ENCODE data around the gene PPL. TPM values are rescaled to one million over a fixed set of nuclear protein-coding genes. Genes with fewer than 3 reads are reported as not detected.

PPL gene
- total and polyA plus RNA-seq, 2 of the 13 experiments (the other 11 are each of a cell fraction or from before 2014, with no cell fraction given) = 5.7 to 6.6 TPM

DNA sequence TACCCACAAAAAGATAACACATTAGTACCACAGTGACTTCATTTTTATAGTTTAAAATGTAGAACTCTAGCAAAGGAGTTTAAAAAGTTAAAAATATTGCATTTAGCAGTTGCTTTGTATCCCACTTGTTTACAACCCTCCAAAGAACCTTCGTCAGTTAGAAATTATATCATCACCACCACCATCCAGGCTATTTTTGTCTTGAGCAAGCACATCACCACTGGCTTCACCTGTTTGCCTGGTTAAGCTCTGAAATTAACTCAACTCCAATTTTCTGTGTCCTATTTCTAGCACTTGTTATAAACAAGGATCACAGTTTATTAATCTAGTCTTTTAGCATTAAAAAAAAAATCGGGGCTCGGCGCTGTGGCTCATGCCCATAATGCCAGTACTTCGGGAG, 96.0 kb downstream of the PPL start:
- H3K27me3 ChIP-seq (ENCODE audit: control insufficient read depth in 1 of 2, insufficient read depth in 2 of 2, low read length in 2 of 2) = no peaks in the 10 kb centered on the region
- ChIA-PET POLR2A (no interaction called here), CTCF (ENCODE audit: low intra/inter-chr PET ratio, low total read pairs) (no interaction called here)
- intact Hi-C loops (cut with micrococcal nuclease; ENCODE audit: unreplicated experiment) (no loop called here), in situ Hi-C loops (cut with HindIII; ENCODE audit: extremely low pct_ligation_motif_present, low pct_unique_long_range_greater_than_20kb) (no loop called here)
- no peak for TF ChIP-seq ZNF501 (CRISPR knock-in tag; IDR thresholded peaks at IDR 0.05)
- TF ChIP-seq POLR2AphosphoS5 (IDR thresholded peaks at IDR 0.05; ENCODE audit: low read depth, low read length) = no peak
- no peak for TF ChIP-seq PITX1 (CRISPR knock-in tag; IDR thresholded peaks at IDR 0.05)
- TF ChIP-seq IKZF1 (IDR thresholded peaks at IDR 0.05) = no peak
- TF ChIP-seq JUND (CRISPR knock-in tag; IDR thresholded peaks at IDR 0.05) = no peak
- TF ChIP-seq ZNF660 (CRISPR knock-in tag; IDR thresholded peaks at IDR 0.05; ENCODE audit: borderline replicate concordance, low read depth) = no peak
- TF ChIP-seq, protein P1, sequence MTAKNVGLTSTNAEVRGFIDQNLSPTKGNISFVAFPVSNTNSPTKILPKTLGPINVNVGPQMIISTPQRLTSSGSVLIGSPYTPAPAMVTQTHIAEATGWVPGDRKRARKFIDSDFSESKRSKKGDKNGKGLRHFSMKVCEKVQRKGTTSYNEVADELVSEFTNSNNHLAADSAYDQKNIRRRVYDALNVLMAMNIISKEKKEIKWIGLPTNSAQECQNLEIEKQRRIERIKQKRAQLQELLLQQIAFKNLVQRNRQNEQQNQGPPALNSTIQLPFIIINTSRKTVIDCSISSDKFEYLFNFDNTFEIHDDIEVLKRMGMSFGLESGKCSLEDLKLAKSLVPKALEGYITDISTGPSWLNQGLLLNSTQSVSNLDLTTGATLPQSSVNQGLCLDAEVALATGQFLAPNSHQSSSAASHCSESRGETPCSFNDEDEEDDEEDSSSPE (CRISPR knock-in tag; IDR thresholded peaks at IDR 0.05) = no peak
- TF ChIP-seq RARG (CRISPR knock-in tag; IDR thresholded peaks at IDR 0.05; ENCODE audit: low read depth) = no peak
- TF ChIP-seq KLF15 (CRISPR knock-in tag; IDR thresholded peaks at IDR 0.05; ENCODE audit: borderline replicate concordance) = no peak
- TF ChIP-seq ZEB1 (IDR thresholded peaks at IDR 0.05; ENCODE audit: insufficient replicate concordance, low read depth) = no peak
- no peak for TF ChIP-seq ZSCAN22 (CRISPR knock-in tag; IDR thresholded peaks at IDR 0.05)
- H3K4me2 ChIP-seq (ENCODE audit: low read depth, low read length) = no peak overlapping the region
- ATAC-seq (no peak), DNase-seq (ENCODE audit: low spot score) (no peak), FAIRE-seq (no peak)
- no TSS peak for BruUV-seq (replicated peaks)
- H3K4me1 ChIP-seq (ENCODE audit: insufficient read depth, low read length) = peaks cover 16% of the 10 kb centered on the region
- WGBS (ENCODE audit: low lambda C conversion rate) = 78% methylated on average over 5 of the region's 5 CpGs
- H3K79me2 ChIP-seq (ENCODE audit: insufficient read depth, low read length) = peaks cover 25% of the 10 kb centered on the region
- peaks cover 6% of the 10 kb centered on the region for H4K20me1 ChIP-seq (ENCODE audit: insufficient read depth, low read length)
- H3K27ac ChIP-seq (ENCODE audit: extremely low read length, insufficient read depth, low read length) = no peak overlapping the region
- peaks cover 14 to 63% of the 10 kb centered on the region in 2 experiments for H3K36me3 ChIP-seq (replicated peaks in 1 of 2; ENCODE audit: control insufficient read depth in 1 of 2, insufficient read depth in 2 of 2, low read length in 2 of 2)
- H2AFZ ChIP-seq (ENCODE audit: low read length) = no peak overlapping the region
- no peaks in the 10 kb centered on the region for H3K9me3 ChIP-seq (ENCODE audit: low read length)
- no peak overlapping the region for H3K4me3 ChIP-seq (replicated peaks in 1 of 3; ENCODE audit: insufficient read depth in 1 of 3, low read depth in 2 of 3, low read length in 3 of 3)
- H3K9ac ChIP-seq (ENCODE audit: insufficient read depth, low read depth, low read length) = no peak overlapping the region

Data from HepG2 (cell line).